Endothelial cell of hepatic sinusoid (primary cell): ENCODE data around the gene CUL9.

Source experiments
- in situ Hi-C: cut with HindIII; loops from 2 replicates; pipeline ENCODE4 v1.10.0; 2017; ENCODE audit warnings: low sequenced_read_pairs

CUL9 gene

DNA sequence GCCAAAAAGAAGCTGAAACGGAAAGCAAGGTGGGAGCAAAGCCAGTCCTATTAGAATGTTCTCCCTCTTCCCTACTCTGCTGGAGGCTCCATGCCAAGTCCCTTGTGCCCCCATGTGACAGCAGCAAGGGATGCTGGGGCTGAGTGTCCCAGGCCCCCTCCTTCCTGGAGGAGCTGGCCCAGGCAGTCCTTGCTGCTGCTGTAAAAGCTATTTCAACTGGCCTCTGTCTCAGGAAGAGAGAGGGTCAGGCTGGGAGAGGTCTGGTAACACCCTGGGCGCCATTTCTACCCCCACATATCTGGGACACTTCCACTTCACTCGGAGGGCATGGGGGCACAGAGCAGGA is 86.3 kb downstream of the CUL9 start:
- in situ Hi-C loops, result no loop called here

- in situ Hi-C loops, result no loop called here
These were observed 86.8 kb downstream of the CUL9 start for GRCh38 chr6:43268782-43269272.

DNA sequence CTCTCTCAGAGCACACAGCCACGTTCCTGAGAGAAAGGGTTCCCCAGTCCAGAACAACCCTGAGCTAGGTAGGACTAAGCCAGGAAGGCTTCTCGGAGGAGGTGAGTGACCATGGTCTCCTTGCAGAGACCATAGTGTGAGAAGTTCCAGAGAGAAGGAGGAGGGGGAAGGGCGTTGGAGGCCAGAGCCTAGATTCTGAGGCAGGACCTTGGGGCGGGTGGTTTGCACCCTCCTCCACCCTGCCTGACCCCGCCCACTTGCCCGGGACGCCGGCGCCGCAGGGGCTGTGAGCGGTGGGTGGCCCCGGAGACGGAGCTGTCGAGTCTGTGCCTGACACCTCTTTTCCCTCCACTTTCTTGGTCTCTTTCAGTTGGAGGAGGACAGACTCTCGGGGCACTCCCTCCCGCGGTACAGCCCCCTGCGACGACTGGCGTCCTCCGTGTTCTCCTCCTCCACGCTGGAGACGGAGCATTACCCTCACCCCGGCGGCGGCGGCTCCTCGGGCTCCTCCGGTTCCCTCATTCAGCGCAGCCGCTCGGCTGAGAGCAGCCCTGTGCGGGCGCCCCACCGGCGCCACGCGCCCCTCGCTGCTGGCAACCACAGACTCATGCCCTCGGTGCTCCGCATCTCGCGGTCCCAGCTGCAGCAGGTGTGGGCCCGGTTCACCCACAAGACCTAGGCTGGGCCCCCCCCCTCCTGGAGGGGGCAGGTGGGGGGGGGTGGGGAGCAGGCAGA is 87.4 kb downstream of the CUL9 start:
- in situ Hi-C loops, result no loop called here

GRCh38 chr6:43271103-43271815 is 89.3 kb downstream of the CUL9 start:
- in situ Hi-C loops, result no loop called here

- in situ Hi-C loops, result no loop called here
These were observed 89.9 kb downstream of the CUL9 start for GRCh38 chr6:43271944-43272343.

GRCh38 chr6:43273707-43274106 is 91.7 kb downstream of the CUL9 start:
- in situ Hi-C loops, result no loop called here
